GM18873 (cell line): Measurements from ENCODE around the gene NPRL2.
A peak's percentile ranks its signal among the peaks of the same experiment; 100 is the strongest.

ENCODE experiments used
- ATAC-seq: cut with Tn5 transposase; IDR thresholded peaks from one replicate; pipeline ENCODE4 v1.9.1; 2021; ENCODE audit warnings: mild to moderate bottlenecking, moderate library complexity, moderate number of reproducible peaks; ENCODE audit not compliant: unreplicated experiment, low FRiP score

The NPRL2 gene

DNA sequence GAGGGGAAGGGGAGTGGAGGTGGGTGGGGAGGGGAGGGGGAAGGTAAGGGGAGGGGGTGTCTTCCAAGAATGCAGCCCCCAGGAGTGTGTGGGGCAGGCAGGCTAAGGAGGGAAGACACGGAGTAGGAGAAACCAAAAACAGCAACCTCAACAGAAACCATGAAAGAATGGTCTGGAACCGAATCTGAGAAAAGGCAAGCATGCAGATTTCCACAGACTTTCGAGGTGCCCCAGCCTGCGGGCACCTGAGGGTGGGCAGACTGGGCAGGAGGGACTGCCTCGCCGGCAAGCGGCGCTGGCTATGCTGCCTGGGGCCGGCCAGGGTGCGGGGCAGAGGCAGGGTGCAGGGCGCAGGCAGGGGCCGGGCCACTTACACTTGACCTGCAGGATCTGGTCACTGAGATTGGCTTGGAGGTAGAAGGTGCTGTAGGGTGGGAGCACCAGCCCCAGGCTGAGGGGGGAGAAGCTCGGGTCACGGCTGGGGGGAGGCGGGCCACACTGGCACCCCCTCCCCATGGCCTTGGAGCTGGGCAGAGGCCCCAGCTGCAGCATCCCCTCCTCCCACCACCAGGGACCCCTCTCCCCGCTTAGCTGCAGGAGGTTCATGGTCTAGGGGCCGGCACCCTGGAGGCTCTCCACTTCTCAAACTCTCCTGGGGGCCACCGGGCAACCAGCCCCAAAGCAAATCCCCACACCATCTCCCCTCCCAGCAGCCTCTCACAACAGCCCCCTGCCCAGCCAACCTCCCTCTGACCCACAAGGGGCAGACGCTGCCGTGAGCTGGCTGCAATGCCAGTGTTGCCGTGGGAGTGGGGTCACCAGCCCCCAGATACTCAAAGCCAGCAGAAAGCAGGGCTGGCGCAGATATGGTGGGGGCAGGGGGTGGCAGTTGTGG is 24.0 kb upstream of the NPRL2 start:
- ATAC-seq, result no peak

GRCh38 chr3:50373146-50374051 is 22.8 kb upstream of the NPRL2 start:
- ATAC-seq, result no peak

GRCh38 chr3:50372349-50372748 is 21.8 kb upstream of the NPRL2 start:
- no peak for ATAC-seq

GRCh38 chr3:50371133-50371685 is 20.6 kb upstream of the NPRL2 start:
- no peak for ATAC-seq

DNA sequence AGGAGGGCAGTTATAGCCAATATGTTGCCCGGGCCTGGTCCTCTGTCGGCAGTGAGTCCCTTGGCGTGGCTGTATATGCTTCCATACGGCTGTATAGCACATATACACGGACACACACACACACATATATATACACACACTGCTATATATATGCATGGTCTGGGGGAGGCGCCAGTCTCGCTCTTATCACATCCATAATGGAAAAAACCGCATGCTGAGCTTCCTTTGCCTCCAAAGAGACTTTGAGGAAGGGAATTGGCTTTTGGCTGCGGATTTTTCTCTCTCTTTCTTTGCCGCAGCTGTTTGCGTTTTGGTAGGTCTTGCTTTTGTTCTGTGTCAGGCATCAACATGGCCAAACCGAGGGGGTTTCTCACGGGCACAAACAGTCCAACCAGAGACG is 20.0 kb upstream of the NPRL2 start:
- no peak for ATAC-seq

GRCh38 chr3:50369012-50369670 is 18.6 kb upstream of the NPRL2 start:
- ATAC-seq, result no peak

- no peak for ATAC-seq
Observed at GRCh38 chr3:50365842-50366220, 15.3 kb upstream of the NPRL2 start.

- ATAC-seq, result peak; percentile 69
Observed at GRCh38 chr3:50365080-50365841, 14.7 kb upstream of the NPRL2 start.

- no peak for ATAC-seq
Observed at GRCh38 chr3:50364573-50365079, 14.1 kb upstream of the NPRL2 start.

DNA sequence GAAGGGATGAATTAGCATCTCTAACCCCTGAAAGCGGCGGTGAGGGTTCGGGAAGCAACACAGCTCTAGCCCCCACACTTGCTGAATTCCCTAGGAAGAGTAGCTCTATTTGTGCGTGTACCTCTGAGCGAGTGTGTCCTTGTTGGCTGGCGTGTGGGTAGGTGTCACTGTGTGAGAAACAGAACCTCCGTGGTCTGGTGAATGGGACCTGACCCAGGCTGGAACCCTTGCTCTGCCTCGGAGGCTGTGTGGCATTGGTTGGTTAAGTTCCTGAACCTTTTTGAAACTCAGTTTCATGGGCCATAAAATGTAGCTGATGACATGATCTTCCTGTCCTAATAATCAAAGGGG is 9.2 kb upstream of the NPRL2 start:
- no peak for ATAC-seq

GRCh38 chr3:50358911-50359759 is 8.6 kb upstream of the NPRL2 start, which contains the start of gene TMEM115:
Gene TMEM115 (minus strand): TSS chr3:50359521. CDS start chr3:50359063, 458 bp downstream.
- ATAC-seq, result peak; percentile 97

GRCh38 chr3:50358355-50358910 is 7.9 kb upstream of the NPRL2 start:
- ATAC-seq, result no peak

DNA sequence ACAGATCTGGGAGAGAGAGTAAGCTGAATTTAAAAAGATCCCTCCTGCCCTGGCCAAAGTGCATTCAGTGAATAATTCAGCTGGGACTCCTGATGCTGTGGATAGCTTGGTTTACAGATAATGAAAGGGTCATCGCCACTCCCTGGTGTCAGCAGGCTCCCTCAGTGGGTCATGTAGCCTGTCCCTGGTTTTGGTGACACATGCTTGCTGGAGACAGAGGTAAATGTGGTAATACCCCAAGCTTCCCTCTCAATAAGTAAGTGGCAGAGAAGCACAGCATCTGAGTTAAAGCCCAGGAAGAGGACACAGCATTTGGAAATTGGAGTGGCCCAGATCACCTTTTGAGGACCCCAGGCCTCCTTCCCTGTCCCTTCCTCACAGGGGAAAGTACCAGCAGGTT is 6.9 kb upstream of the NPRL2 start:
- ATAC-seq, result no peak

DNA sequence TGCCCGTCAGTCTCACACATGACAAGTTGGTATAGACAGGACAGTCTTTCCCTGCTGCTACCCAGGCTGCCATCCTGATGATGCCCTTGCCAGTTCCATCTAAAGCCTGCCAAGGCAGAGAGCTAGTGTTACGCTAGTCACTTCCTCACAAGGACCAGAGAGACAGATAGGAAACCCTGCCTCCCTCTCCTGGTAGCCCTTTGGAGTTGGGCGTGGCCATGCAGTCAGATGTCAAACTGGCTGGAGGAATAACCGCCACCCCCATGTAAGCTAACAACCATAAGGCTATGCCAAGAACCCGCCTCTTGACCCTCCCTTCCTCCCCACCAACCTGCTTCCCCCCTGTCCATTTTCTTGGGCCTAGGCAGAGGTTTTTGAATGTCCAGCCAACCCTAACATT is 6.0 kb upstream of the NPRL2 start:
- no peak for ATAC-seq

DNA sequence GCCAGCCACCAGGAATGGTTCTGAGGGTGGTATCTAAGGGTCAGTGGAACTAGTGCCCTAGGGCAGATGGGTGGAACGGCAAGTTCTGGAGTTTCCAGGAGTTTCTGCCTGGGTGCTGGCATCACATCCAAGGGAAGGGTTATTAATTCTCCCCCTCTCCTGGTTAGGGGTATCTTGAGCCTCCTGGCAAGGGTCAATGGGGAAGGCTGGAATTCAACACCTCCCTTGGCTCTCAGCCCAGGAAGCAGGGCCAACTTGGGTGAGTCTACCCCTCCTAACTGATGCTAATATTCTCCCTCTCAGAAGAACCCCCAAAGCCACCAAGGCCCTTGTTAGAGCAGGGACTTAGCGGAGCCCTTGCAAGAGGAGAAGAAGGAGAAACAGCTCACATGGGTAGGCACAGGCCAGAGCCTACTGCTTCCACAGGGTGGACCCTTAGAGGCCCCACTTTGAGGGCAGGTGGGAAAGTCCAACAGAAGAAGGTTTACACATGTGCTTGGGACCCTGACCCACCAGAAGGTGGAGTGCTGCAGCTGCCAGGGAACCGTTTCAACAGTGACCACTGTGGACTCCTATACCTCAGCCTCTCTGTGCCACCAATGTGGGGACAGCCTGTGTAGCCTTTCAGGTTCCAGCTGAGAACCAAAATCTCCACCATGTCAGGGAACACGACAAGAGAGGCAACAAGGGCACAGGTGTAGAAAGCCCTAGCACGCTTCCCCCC is 5.4 kb upstream of the NPRL2 start:
- ATAC-seq, result no peak

DNA sequence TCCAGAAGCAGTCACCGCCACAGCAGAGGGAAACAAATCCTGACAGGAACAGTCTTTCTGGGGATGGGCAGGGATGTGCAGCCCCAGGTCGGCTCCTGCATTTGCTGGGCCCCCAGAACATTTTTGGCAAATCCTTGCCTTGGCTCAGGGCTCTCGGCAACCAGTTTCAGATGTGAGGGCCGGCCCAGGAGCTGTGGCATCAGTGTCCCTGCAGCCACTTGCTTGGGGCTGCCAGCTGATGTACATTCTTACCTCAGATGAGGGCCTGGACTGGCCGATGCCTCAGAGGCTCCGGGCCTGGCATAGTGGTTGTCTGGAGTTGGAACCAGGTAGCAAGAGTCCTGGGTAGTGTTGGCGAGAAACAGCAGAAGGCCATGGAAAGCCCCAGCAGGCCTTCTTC is 4.3 kb upstream of the NPRL2 start:
- ATAC-seq, result no peak

DNA sequence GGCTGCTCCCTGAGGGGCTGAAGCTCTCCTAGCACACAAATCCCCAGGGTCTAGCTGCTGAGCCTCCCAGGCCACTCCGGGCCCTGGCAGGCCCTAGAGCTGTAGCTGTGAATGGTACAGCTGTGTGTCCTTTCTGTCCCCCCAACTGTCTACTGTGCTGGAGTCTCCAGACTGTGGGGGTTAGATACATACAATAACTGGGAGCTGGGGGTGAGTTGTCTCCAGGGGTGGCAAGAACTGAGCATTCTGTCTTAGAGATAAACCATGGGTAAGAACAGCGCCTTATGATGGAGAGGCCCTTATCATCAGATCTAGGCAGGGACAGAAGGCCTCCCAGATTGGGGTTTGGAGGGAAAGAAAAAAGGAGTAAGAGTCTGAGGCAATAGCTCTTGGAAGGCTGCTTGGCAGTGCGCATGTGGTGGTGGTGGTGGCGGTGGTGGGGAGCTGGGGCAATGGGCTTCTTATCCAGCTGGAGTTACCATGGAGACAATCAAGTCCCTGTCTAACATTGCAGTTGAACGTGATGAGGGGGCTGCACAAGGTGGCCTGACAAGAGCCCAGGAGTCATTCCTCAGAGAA is 3.7 kb upstream of the NPRL2 start:
- ATAC-seq, result no peak
